B cell (primary cell): ENCODE data around the gene TNN. TPM values are rescaled to one million over a fixed set of nuclear protein-coding genes. Genes with fewer than 3 reads are reported as not detected.

Experiments
- ATAC-seq: fragments of 200-7000 bp; cut with Tn5 transposase; one replicate; pipeline ENCODE4 v1.10.0; 2021; ENCODE audit warnings: low read depth, mild to moderate bottlenecking, moderate number of reproducible peaks, moderate library complexity
- CTCF ChIA-PET: fragments of 350-600 bp; sonication (Branson Sonifier 250); formaldehyde crosslinking; loops from one replicate; lab custom pipeline; 2021; ENCODE audit warnings: antibody characterized with exemption, inconsistent platforms; lab: Charles Lee
- POLR2A ChIA-PET: fragments of 350-600 bp; sonication (Branson Sonifier 250); formaldehyde crosslinking; loops from one replicate; lab custom pipeline; 2021; ENCODE audit warnings: antibody characterized with exemption; lab: Charles Lee
- DNase-seq: peaks from one replicate; pipeline ENCODE4 v3.0.0; 2013
- H2AFZ ChIP-seq: 2 replicates; pipeline ENCODE4 v1.6.1; 2012; ENCODE audit warnings: mild to moderate bottlenecking, low read depth, low read length; ENCODE audit not compliant: insufficient read depth, poor library complexity, severe bottlenecking
- H3K27ac ChIP-seq, 2 donors: 1 replicate in 1 of 2; 2 replicates in 1 of 2; pipeline ENCODE4 v1.5.1; 2012 to 2013; ENCODE audit warnings: low read length in 2 of 2, mild to moderate bottlenecking in 2 of 2, moderate library complexity in 1 of 2
- H3K27me3 ChIP-seq, 4 experiments: fragments of 200-600 bp in 1 of 4; sonication (generic) in 1 of 4; replicated peaks in 1 of 4; 1 replicate in 2 of 4; 2 replicates in 2 of 4; pipeline versions ENCODE4 v1.6.1 to v1.7.0; 2013 to 2016; ENCODE audit warnings: low read length in 3 of 4, mild to moderate bottlenecking in 2 of 4, mixed read lengths in 1 of 4, moderate library complexity in 1 of 4; ENCODE audit not compliant: insufficient read depth in 4 of 4, control insufficient read depth in 3 of 4; ENCODE audit errors: control extremely low read depth in 1 of 4
- H3K36me3 ChIP-seq, 2 experiments: replicated peaks in 1 of 2; 1 replicate in 1 of 2; 2 replicates in 1 of 2; pipeline versions ENCODE4 v1.6.1 to v1.7.1; 2013; ENCODE audit warnings: low read length in 1 of 2; ENCODE audit not compliant: insufficient read depth in 2 of 2, control insufficient read depth in 1 of 2; ENCODE audit errors: control extremely low read depth in 1 of 2, extremely low read depth in 1 of 2
- H3K4me1 ChIP-seq, 2 donors: fragments of 200-600 bp in 1 of 2; sonication (generic) in 1 of 2; 1 replicate in 1 of 2; 2 replicates in 1 of 2; pipeline versions ENCODE4 v1.5.1 to v1.6.1; 2013 to 2017; ENCODE audit warnings: low read length in 2 of 2; ENCODE audit not compliant: control insufficient read depth in 2 of 2, insufficient read depth in 2 of 2
- H3K4me2 ChIP-seq: replicated peaks from 2 replicates; pipeline ENCODE3; 2012; ENCODE audit warnings: mild to moderate bottlenecking, low read depth, low read length; ENCODE audit not compliant: poor library complexity, severe bottlenecking
- H3K4me3 ChIP-seq, 5 experiments: fragments of 200-600 bp in 1 of 5; sonication (generic) in 1 of 5; 1 replicate in 3 of 5; 2 replicates in 2 of 5; pipeline versions ENCODE4 v1.5.1 to v1.7.0; 2011 to 2016; ENCODE audit warnings: low read length in 4 of 5, mild to moderate bottlenecking in 4 of 5, low read depth in 2 of 5, control low read depth in 1 of 5, moderate library complexity in 1 of 5; ENCODE audit not compliant: insufficient read depth in 1 of 5; ENCODE audit errors: control extremely low read depth in 1 of 5, extremely low read depth in 1 of 5
- H3K79me2 ChIP-seq: fragments of 200-600 bp; sonication (generic); one replicate; pipeline ENCODE4 v1.6.0; 2016; ENCODE audit warnings: low read length; ENCODE audit not compliant: control insufficient read depth, insufficient read depth
- H3K9ac ChIP-seq: fragments of 200-600 bp; sonication (generic); 2 replicates; pipeline ENCODE4 v1.6.1; 2017; ENCODE audit warnings: mild to moderate bottlenecking, low read length, moderate library complexity
- H3K9me3 ChIP-seq, 3 donors: one replicate each; pipeline versions ENCODE4 v1.6.1 to v1.7.1; 2013; ENCODE audit warnings: low read length in 2 of 3; ENCODE audit not compliant: control insufficient read depth in 2 of 3, insufficient read depth in 1 of 3; ENCODE audit errors: control extremely low read depth in 1 of 3
- H4K20me1 ChIP-seq: 2 replicates; pipeline ENCODE4 v1.6.0; 2012; ENCODE audit warnings: mild to moderate bottlenecking, low read length; ENCODE audit not compliant: insufficient read depth, control insufficient read depth, poor library complexity, severe bottlenecking
- H3K27ac Mint-ChIP-seq: one replicate; pipeline ENCODE4 v1.8.0; 2021; ENCODE audit warnings: mixed read lengths
- H3K27me3 Mint-ChIP-seq: one replicate; pipeline ENCODE4 v1.8.0; 2021; ENCODE audit warnings: mixed read lengths
- H3K4me1 Mint-ChIP-seq: one replicate; pipeline ENCODE4 v1.8.0; 2021; ENCODE audit warnings: mixed read lengths
- H3K4me3 Mint-ChIP-seq: one replicate; pipeline ENCODE4 v1.8.0; 2021; ENCODE audit warnings: mixed read lengths
- H3K9me3 Mint-ChIP-seq: one replicate; pipeline ENCODE4 v1.8.0; 2022; ENCODE audit warnings: mixed read lengths; ENCODE audit not compliant: insufficient read depth
- CTCF ChIP-seq: fragments of 200-600 bp; IDR thresholded peaks from one replicate; pipeline ENCODE4 v1.8.0; 2022; ENCODE audit warnings: antibody characterized with exemption, mild to moderate bottlenecking
- EZH2 ChIP-seq: IDR thresholded peaks from 2 replicates; pipeline ENCODE4 v1.6.1; 2012; ENCODE audit warnings: borderline replicate concordance, low read depth, mild to moderate bottlenecking, moderate library complexity, low read length; ENCODE audit not compliant: insufficient read depth, poor library complexity, severe bottlenecking
- WGBS: methylation state at CpG from one replicate; pipeline ENCODE4 v1.1.5; 2013; ENCODE audit warnings: missing lambda C conversion rate; ENCODE audit not compliant: insufficient coverage; 5-methylcytosine and 5-hydroxymethylcytosine counted together
- intact Hi-C: fragments of 100-400 bp; cut with micrococcal nuclease; formaldehyde crosslinking; loops from one replicate; pipeline ENCODE4 v1.10.0; 2022
- polyA plus RNA-seq: library from polyadenylated mRNA; depleted of rRNA; stranded (reverse); fragments of >200 nt; gene quantifications from 2 replicates; pipeline ENCODE4 v1.2.3, GENCODE V29; 2012
- total RNA-seq, 2 donors: library from RNA; stranded (reverse); fragments of 120-200 nt in 1 of 2; gene quantifications; 1 replicate in 1 of 2; 2 replicates in 1 of 2; pipeline versions ENCODE4 v1.2.3 to v1.2.4, GENCODE V29; 2013 to 2022

Gene TNN
- total and polyA plus RNA-seq, 2 donors (not counting 1 experiment from before 2014, with no cell fraction given) = not detected

GRCh38 chr1:175129182-175129581 lies 61.5 kb downstream of the TNN start:
- intact Hi-C loops = loop anchor here (5.0 kb wide), 1 partner anchor 872 kb away; no protein-coding TSS in a partner anchor
- Histone ChIP-seq H3K9me3 (no peaks in the 10 kb centered on the region), H3K27ac (no peak overlapping the region), H3K27me3 (no peaks in the 10 kb centered on the region), H3K79me2 (no peaks in the 10 kb centered on the region), H3K4me1 (peaks cover 0 to 2% of the 10 kb centered on the region in 2 donors), H3K4me2 (no peak overlapping the region), H2AFZ (no peak overlapping the region), H3K36me3 (no peaks in the 10 kb centered on the region), H3K4me3 (no peak overlapping the region), H4K20me1 (no peaks in the 10 kb centered on the region), H3K9ac (no peak overlapping the region)
- POLR2A ChIA-PET = no interaction called here
- no peak overlapping the region for H3K27ac Mint-ChIP-seq
- H3K4me1 Mint-ChIP-seq = peaks cover 3% of the 10 kb centered on the region
- no peaks in the 10 kb centered on the region for H3K9me3 Mint-ChIP-seq
- ATAC-seq (no peak), DNase-seq (no peak)
- no peaks in the 10 kb centered on the region for H3K27me3 Mint-ChIP-seq
- WGBS = no CpG with 5 or more reads among the region's 1 CpG
- no peak overlapping the region for H3K4me3 Mint-ChIP-seq
- TF ChIP-seq CTCF = no peak
- no peak for TF ChIP-seq EZH2
- CTCF ChIA-PET = interaction anchor here (0.7 to 1.8 kb wide), 3 partner anchors 23 to 858 kb away, joined by 3 to 7 read pairs (median 6); no protein-coding TSS in a partner anchor

DNA sequence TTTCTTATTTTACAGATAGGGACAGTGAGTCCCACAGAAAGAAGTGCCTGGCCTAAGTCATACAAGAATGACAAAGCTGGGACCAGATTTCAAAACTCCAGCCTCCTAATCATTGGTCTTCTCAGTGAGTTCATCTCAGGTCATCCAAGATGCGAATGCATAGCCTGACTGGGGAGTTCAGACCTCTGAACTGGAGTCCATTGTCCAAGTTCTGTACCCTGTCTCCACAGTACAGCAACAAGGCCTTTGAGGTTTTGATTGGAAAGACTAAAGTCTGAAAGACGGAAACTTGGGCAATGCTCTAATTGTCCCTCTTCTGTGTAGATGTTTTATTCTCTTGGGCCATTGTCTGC lies 62.0 kb downstream of the TNN start:
- H3K4me2 ChIP-seq = no peak overlapping the region
- Mint-ChIP-seq H3K27me3 (peaks cover 2% of the 10 kb centered on the region), H3K9me3 (no peaks in the 10 kb centered on the region), H3K4me1 (peaks cover 5% of the 10 kb centered on the region), H3K4me3 (no peak overlapping the region), H3K27ac (no peak overlapping the region)
- CTCF ChIA-PET = interaction anchor here (1.6 to 1.8 kb wide), 2 partner anchors 22 to 100 kb away, joined by 6 to 7 read pairs; no protein-coding TSS in a partner anchor
- H3K27me3 ChIP-seq = no peaks in the 10 kb centered on the region
- WGBS = 100% methylated on average over 1 of the region's 2 CpGs
- H4K20me1 ChIP-seq = no peaks in the 10 kb centered on the region
- no peak overlapping the region for H3K27ac ChIP-seq
- intact Hi-C loops = loop anchor here (5.0 kb wide), 1 partner anchor 872 kb away; no protein-coding TSS in a partner anchor
- no peaks in the 10 kb centered on the region for H3K9me3 ChIP-seq
- H3K79me2 ChIP-seq = no peaks in the 10 kb centered on the region
- no peak overlapping the region for H3K4me3 ChIP-seq
- POLR2A ChIA-PET = no interaction called here
- no peak for ATAC-seq
- H2AFZ ChIP-seq = no peak overlapping the region
- no peak for TF ChIP-seq CTCF
- TF ChIP-seq EZH2 = no peak
- H3K4me1 ChIP-seq = peaks cover 0 to 2% of the 10 kb centered on the region in 2 donors
- no peak overlapping the region for H3K9ac ChIP-seq
- H3K36me3 ChIP-seq = no peaks in the 10 kb centered on the region
- no peak for DNase-seq
